Activated CD8-positive, alpha-beta T cell treated with anti-CD3 and anti-CD28 coated beads for 36 hours (primary cell): ENCODE measurements around the gene PTPRK. TPM values are rescaled to one million over a fixed set of nuclear protein-coding genes. Genes with fewer than 3 reads are reported as not detected.

Source experiments
- ATAC-seq: fragments of 200-7000 bp; cut with Tn5 transposase; one replicate; pipeline ENCODE4 v1.10.0; 2021; ENCODE audit warnings: mild to moderate bottlenecking, moderate library complexity
- CTCF ChIA-PET: fragments of 350-600 bp; sonication (Branson Sonifier 250); formaldehyde crosslinking; loops from one replicate; lab custom pipeline; 2021; ENCODE audit warnings: antibody characterized with exemption; lab: Charles Lee
- POLR2A ChIA-PET: fragments of 350-600 bp; sonication (Branson Sonifier 250); formaldehyde crosslinking; loops from one replicate; lab custom pipeline; 2021; ENCODE audit warnings: antibody characterized with exemption; lab: Charles Lee
- DNase-seq: peaks from one replicate; pipeline ENCODE4 v3.0.0-alpha.2; 2020
- H3K27ac Mint-ChIP-seq: one replicate; pipeline ENCODE4 v1.8.0; 2021; ENCODE audit warnings: mild to moderate bottlenecking, mixed read lengths
- H3K27me3 Mint-ChIP-seq: one replicate; pipeline ENCODE4 v1.8.0; 2021; ENCODE audit warnings: mixed read lengths
- H3K36me3 Mint-ChIP-seq: one replicate; pipeline ENCODE4 v1.8.0; 2021; ENCODE audit warnings: low read depth, mixed read lengths
- H3K4me1 Mint-ChIP-seq: one replicate; pipeline ENCODE4 v1.8.0; 2021; ENCODE audit warnings: low read depth, mixed read lengths
- H3K4me3 Mint-ChIP-seq: one replicate; pipeline ENCODE4 v1.8.0; 2021; ENCODE audit warnings: mild to moderate bottlenecking, moderate library complexity, mixed read lengths
- H3K9me3 Mint-ChIP-seq: one replicate; pipeline ENCODE4 v1.8.0; 2021; ENCODE audit warnings: mixed read lengths
- intact Hi-C: fragments of 100-400 bp; cut with micrococcal nuclease; formaldehyde crosslinking; loops from one replicate; pipeline ENCODE4 v1.10.0; 2022
- total RNA-seq, 2 experiments: library from RNA; stranded (reverse); gene quantifications; one replicate each; pipeline ENCODE4 v1.2.3, GENCODE V29; 2021
- TF ChIP-seq, protein P1 (sequence below): fragments of 200-600 bp; IDR thresholded peaks from one replicate; pipeline ENCODE4 v1.8.0; 2022; ENCODE audit warnings: antibody characterized with exemption, mild to moderate bottlenecking

PTPRK gene
- total RNA-seq, 2 experiments from 2014 or later, result 7.7 to 8.9 TPM

DNA sequence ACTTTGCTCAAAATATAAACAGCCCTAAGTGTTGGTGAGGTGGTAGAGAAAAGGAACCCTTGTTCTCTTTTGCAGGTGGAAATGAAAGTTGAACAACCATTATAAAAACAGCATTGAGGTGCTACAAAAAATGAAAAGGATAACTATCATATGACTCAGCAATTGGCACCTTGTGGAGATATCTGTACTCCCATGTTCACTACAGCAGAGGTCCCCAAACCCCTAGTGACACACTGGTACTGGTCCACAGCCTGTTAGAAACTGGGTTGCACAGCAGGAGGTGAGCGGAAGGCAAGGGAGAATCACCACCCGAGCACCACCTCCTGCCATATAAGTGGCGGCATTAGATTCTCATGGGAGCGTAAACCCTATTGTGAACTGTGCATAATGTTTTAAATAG lies 352.2 kb downstream of the PTPRK start:
- POLR2A ChIA-PET, result interaction anchor here (0.6 kb wide), 1 partner anchor 218 kb away, joined by 3 read pairs; no protein-coding TSS in a partner anchor
- TF ChIP-seq, protein P1, sequence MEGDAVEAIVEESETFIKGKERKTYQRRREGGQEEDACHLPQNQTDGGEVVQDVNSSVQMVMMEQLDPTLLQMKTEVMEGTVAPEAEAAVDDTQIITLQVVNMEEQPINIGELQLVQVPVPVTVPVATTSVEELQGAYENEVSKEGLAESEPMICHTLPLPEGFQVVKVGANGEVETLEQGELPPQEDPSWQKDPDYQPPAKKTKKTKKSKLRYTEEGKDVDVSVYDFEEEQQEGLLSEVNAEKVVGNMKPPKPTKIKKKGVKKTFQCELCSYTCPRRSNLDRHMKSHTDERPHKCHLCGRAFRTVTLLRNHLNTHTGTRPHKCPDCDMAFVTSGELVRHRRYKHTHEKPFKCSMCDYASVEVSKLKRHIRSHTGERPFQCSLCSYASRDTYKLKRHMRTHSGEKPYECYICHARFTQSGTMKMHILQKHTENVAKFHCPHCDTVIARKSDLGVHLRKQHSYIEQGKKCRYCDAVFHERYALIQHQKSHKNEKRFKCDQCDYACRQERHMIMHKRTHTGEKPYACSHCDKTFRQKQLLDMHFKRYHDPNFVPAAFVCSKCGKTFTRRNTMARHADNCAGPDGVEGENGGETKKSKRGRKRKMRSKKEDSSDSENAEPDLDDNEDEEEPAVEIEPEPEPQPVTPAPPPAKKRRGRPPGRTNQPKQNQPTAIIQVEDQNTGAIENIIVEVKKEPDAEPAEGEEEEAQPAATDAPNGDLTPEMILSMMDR, result no peak
- H3K9me3 Mint-ChIP-seq, result no peaks in the 10 kb centered on the region
- peaks cover 4% of the 10 kb centered on the region for H3K4me1 Mint-ChIP-seq
- DNase-seq (no peak), ATAC-seq (no peak)
- intact Hi-C loops, result no loop called here
- H3K27me3 Mint-ChIP-seq, result no peaks in the 10 kb centered on the region
- H3K4me3 Mint-ChIP-seq, result no peak overlapping the region
- H3K27ac Mint-ChIP-seq, result no peak overlapping the region
- no peaks in the 10 kb centered on the region for H3K36me3 Mint-ChIP-seq
- CTCF ChIA-PET, result no interaction called here

DNA sequence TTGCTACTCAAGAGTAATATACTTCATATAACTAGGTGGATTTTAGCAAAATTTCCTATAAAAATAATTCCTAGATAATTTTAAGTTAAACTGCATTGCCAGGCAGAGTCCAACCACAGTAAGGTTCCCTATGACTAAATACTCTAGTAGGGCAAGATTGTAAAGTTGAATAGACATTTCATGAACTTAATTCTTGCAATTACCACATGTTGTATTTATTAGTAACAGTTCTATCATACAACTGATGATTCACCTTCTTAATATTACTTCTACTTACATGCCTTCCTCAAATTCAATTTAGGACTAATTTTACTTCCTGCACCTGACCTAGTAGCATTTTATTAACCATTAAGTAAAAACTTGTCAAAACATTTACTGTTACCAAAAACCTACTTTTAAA lies 352.8 kb downstream of the PTPRK start:
- POLR2A ChIA-PET, result interaction anchor here (0.6 kb wide), 1 partner anchor 219 kb away, joined by 3 read pairs; no protein-coding TSS in a partner anchor

GRCh38 chr6:128164254-128164653 lies 356.1 kb downstream of the PTPRK start:
- Mint-ChIP-seq H3K9me3 (no peaks in the 10 kb centered on the region), H3K27ac (no peak overlapping the region), H3K36me3 (no peaks in the 10 kb centered on the region), H3K27me3 (no peaks in the 10 kb centered on the region), H3K4me1 (peaks cover 4% of the 10 kb centered on the region), H3K4me3 (no peak overlapping the region)
- ChIA-PET CTCF (no interaction called here), POLR2A (no interaction called here)
- intact Hi-C loops, result no loop called here
- DNase-seq, result no peak
- ATAC-seq, result no peak
- TF ChIP-seq, protein P1, result no peak

More for the DNA sequence above, 352.8 kb downstream of the PTPRK start:
- Mint-ChIP-seq H3K36me3 (no peaks in the 10 kb centered on the region), H3K4me1 (peaks cover 4% of the 10 kb centered on the region), H3K4me3 (no peak overlapping the region), H3K27ac (no peak overlapping the region), H3K27me3 (no peaks in the 10 kb centered on the region), H3K9me3 (no peaks in the 10 kb centered on the region)
- TF ChIP-seq, protein P1, result no peak
- DNase-seq (no peak), ATAC-seq (no peak)
- intact Hi-C loops, result no loop called here
- CTCF ChIA-PET, result no interaction called here

DNA sequence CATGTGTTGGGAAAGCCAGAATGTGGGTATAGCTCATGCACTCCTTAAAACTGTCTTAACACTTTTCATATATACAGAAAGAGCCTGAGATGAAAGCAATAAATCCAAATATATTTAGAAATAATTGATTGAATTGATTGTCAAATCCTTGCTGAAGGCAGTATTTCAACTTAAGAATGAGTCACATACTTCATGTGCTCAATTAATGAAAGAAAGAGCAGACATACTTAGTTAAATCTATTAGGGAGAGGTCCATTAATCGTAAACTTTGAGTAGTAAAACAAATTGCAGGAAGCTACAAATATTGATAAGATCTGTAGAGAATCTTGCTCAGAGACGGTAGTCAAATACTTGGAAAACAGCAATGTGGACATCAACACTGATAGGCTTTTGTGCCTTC lies 358.0 kb downstream of the PTPRK start:
- H3K4me3 Mint-ChIP-seq, result no peak overlapping the region
- ChIA-PET POLR2A (no interaction called here), CTCF (interaction anchor here (1.0 kb wide), 1 partner anchor 36 kb away, joined by 3 read pairs; no protein-coding TSS in a partner anchor)
- H3K4me1 Mint-ChIP-seq, result peaks cover 10% of the 10 kb centered on the region
- no peaks in the 10 kb centered on the region for H3K27me3 Mint-ChIP-seq
- intact Hi-C loops, result no loop called here
- no peak for ATAC-seq
- H3K36me3 Mint-ChIP-seq, result no peaks in the 10 kb centered on the region
- TF ChIP-seq, protein P1, result no peak
- no peak for DNase-seq
- H3K27ac Mint-ChIP-seq, result no peak overlapping the region
- H3K9me3 Mint-ChIP-seq, result no peaks in the 10 kb centered on the region

DNA sequence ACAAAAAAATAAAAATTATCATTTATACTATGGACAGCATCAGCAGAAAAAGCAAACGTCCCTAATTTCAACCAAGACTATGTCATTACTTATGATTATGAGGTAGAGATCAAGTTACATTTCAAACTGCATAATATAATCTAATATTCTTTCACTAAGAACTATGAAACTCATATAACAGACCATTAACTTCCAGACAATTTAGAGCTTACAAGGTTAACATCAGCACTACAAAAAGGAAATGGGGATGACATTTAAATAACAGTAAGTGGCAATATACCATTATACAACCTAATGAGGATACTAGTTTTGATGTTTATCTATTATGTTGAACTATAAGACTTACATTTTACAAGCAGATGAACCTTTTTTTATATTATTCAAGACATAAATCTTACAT lies 358.6 kb downstream of the PTPRK start:
- POLR2A ChIA-PET, result no interaction called here
- Mint-ChIP-seq H3K36me3 (no peaks in the 10 kb centered on the region), H3K27ac (no peak overlapping the region), H3K9me3 (no peaks in the 10 kb centered on the region), H3K4me3 (no peak overlapping the region), H3K27me3 (no peaks in the 10 kb centered on the region), H3K4me1 (peaks cover 10% of the 10 kb centered on the region)
- no peak for ATAC-seq
- no peak for DNase-seq
- TF ChIP-seq, protein P1, result no peak
- intact Hi-C loops, result no loop called here
- CTCF ChIA-PET, result interaction anchor here (1.0 to 1.5 kb wide), 2 partner anchors 36 to 307 kb away, joined by 3 read pairs; no protein-coding TSS in a partner anchor
